NCI-H345 (cell line): Measurements from ENCODE around the gene TANC1.

Source experiments
- DNase-seq: peaks from one replicate; lab custom pipeline; 2025; lab: John Stamatoyannopoulos, UW

TANC1 gene

GRCh38 chr2:159063677-159064076 is 95.2 kb downstream of the TANC1 start:
- no peak for DNase-seq

- DNase-seq: no peak
Measured at GRCh38 chr2:159064446-159065301, 96.2 kb downstream of the TANC1 start.

GRCh38 chr2:159065313-159065712 is 96.9 kb downstream of the TANC1 start:
- DNase-seq: no peak

- no peak for DNase-seq
Measured at GRCh38 chr2:159065891-159066290, 97.5 kb downstream of the TANC1 start.

GRCh38 chr2:159066541-159067156 is 98.2 kb downstream of the TANC1 start:
- no peak for DNase-seq

- DNase-seq: no peak
Measured at GRCh38 chr2:159067971-159068370, 99.5 kb downstream of the TANC1 start.

GRCh38 chr2:159069229-159069628 is 100.8 kb downstream of the TANC1 start:
- no peak for DNase-seq

GRCh38 chr2:159070235-159070634 is 101.8 kb downstream of the TANC1 start:
- no peak for DNase-seq

- DNase-seq: no peak
Measured at GRCh38 chr2:159071190-159071915, 102.9 kb downstream of the TANC1 start.

- DNase-seq: no peak
Measured at GRCh38 chr2:159072795-159073194, 104.4 kb downstream of the TANC1 start.

- no peak for DNase-seq
Measured at GRCh38 chr2:159073256-159073655, 104.8 kb downstream of the TANC1 start.

- DNase-seq: no peak
Measured at GRCh38 chr2:159074605-159075004, 106.2 kb downstream of the TANC1 start.

- no peak for DNase-seq
Measured at GRCh38 chr2:159075727-159076126, 107.3 kb downstream of the TANC1 start.

- DNase-seq: no peak
Measured at GRCh38 chr2:159076241-159076640, 107.8 kb downstream of the TANC1 start.

- DNase-seq: no peak
Measured at GRCh38 chr2:159077869-159078268, 109.4 kb downstream of the TANC1 start.

GRCh38 chr2:159078443-159078842 is 110.0 kb downstream of the TANC1 start:
- DNase-seq: no peak

- no peak for DNase-seq
Measured at GRCh38 chr2:159080641-159081040, 112.2 kb downstream of the TANC1 start.

GRCh38 chr2:159082119-159082518 is 113.7 kb downstream of the TANC1 start:
- no peak for DNase-seq

GRCh38 chr2:159084384-159085370 is 116.2 kb downstream of the TANC1 start:
- DNase-seq: no peak

GRCh38 chr2:159086342-159086741 is 117.9 kb downstream of the TANC1 start:
- DNase-seq: peak; percentile 38

GRCh38 chr2:159086826-159087225 is 118.4 kb downstream of the TANC1 start:
- no peak for DNase-seq

GRCh38 chr2:159088906-159089305 is 120.5 kb downstream of the TANC1 start:
- no peak for DNase-seq
